Pulmonary artery endothelial cell (primary cell): ENCODE measurements around the gene SPSB3. TPM values are rescaled to one million over a fixed set of nuclear protein-coding genes. Genes with fewer than 3 reads are reported as not detected.

Source experiments
- DNase-seq: peaks from one replicate; pipeline ENCODE4 v3.0.0-alpha.2; 2011; ENCODE audit warnings: low read depth, low spot score
- total RNA-seq: library from RNA; depleted of rRNA; stranded (reverse); fragments of >200 nt; gene quantifications from 2 replicates; pipeline ENCODE4 v1.2.3, GENCODE V29; 2014

The SPSB3 gene
- total RNA-seq: 39.4 and 44.8 TPM in 2 replicates

- peak; percentile 100 for DNase-seq
Observed at GRCh38 chr16:1782408-1783264, at the start of gene SPSB3, which contains the start of gene NUBP2. Gene SPSB3, minus strand, starts transcription at chr16:1782571. Its CDS starts 1,088 bp downstream, at chr16:1781483. Gene NUBP2, plus strand, starts transcription at chr16:1782960. Its CDS starts 61 bp downstream, at chr16:1783021.

GRCh38 chr16:1831186-1832075 lies 49.1 kb upstream of the SPSB3 start:
- DNase-seq: no peak

- no peak for DNase-seq
Observed at GRCh38 chr16:1830213-1830612, 47.8 kb upstream of the SPSB3 start.

- no peak for DNase-seq
Observed at GRCh38 chr16:1828645-1829410, 46.5 kb upstream of the SPSB3 start.

- DNase-seq: peak; percentile 87
Observed at GRCh38 chr16:1826691-1827573, 44.6 kb upstream of the SPSB3 start, which contains the start of the genes FAHD1 and HAGH. Gene FAHD1, plus strand, starts transcription at chr16:1827206. Its CDS starts 33 bp downstream, at chr16:1827239. Gene HAGH, minus strand, starts transcription at chr16:1826825. Its CDS starts 38 bp downstream, at chr16:1826787.

GRCh38 chr16:1825864-1826690 lies 43.7 kb upstream of the SPSB3 start:
- DNase-seq: no peak

- no peak for DNase-seq
Observed at GRCh38 chr16:1825381-1825863, 43.1 kb upstream of the SPSB3 start.

- DNase-seq: peak; percentile 54
Observed at GRCh38 chr16:1823821-1824220, 41.5 kb upstream of the SPSB3 start.

GRCh38 chr16:1822801-1823200 lies 40.4 kb upstream of the SPSB3 start:
- DNase-seq: no peak

GRCh38 chr16:1821861-1822611 lies 39.7 kb upstream of the SPSB3 start:
- DNase-seq: no peak

- DNase-seq: no peak
Observed at GRCh38 chr16:1820946-1821290, 38.5 kb upstream of the SPSB3 start.

- DNase-seq: no peak
Observed at GRCh38 chr16:1820096-1820945, 38.0 kb upstream of the SPSB3 start.

GRCh38 chr16:1819611-1820010 lies 37.2 kb upstream of the SPSB3 start:
- DNase-seq: no peak

GRCh38 chr16:1818873-1819525 lies 36.6 kb upstream of the SPSB3 start:
- DNase-seq: no peak

- no peak for DNase-seq
Observed at GRCh38 chr16:1818204-1818872, 36.0 kb upstream of the SPSB3 start.

GRCh38 chr16:1817716-1818115 lies 35.3 kb upstream of the SPSB3 start:
- no peak for DNase-seq

GRCh38 chr16:1817276-1817589 lies 34.9 kb upstream of the SPSB3 start:
- no peak for DNase-seq
